HG03442 (cell line): ENCODE measurements around the gene TFPI.
"Not testable (repeated sequence)": the region's sequence is repeated elsewhere in the genome, so short reads cannot be mapped to it uniquely, and the experiment has no call there.

Source experiments
- ATAC-seq: cut with Tn5 transposase; IDR thresholded peaks from one replicate; pipeline ENCODE4 v1.9.1; 2021; ENCODE audit warnings: mild to moderate bottlenecking, moderate library complexity; ENCODE audit not compliant: unreplicated experiment

The TFPI gene

DNA sequence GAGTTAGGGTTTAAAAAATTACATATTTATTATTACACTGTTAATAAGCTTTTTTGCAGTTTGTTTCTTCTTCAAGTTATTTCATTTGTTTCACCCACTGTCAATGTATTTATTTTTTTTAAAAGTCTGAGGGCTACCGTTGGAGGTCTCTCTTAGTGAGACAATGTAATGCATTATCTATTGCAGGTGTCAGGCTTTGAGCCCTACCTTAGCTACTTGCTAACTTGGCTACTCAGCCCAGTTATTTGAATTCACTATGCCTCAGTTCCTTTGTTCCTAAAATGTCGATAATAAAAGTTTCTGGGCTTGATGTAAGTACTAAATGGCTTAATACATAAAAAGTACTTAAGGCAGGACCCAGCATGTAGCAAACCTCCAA is 458 bp upstream of the TFPI start:
- no peak for ATAC-seq

DNA sequence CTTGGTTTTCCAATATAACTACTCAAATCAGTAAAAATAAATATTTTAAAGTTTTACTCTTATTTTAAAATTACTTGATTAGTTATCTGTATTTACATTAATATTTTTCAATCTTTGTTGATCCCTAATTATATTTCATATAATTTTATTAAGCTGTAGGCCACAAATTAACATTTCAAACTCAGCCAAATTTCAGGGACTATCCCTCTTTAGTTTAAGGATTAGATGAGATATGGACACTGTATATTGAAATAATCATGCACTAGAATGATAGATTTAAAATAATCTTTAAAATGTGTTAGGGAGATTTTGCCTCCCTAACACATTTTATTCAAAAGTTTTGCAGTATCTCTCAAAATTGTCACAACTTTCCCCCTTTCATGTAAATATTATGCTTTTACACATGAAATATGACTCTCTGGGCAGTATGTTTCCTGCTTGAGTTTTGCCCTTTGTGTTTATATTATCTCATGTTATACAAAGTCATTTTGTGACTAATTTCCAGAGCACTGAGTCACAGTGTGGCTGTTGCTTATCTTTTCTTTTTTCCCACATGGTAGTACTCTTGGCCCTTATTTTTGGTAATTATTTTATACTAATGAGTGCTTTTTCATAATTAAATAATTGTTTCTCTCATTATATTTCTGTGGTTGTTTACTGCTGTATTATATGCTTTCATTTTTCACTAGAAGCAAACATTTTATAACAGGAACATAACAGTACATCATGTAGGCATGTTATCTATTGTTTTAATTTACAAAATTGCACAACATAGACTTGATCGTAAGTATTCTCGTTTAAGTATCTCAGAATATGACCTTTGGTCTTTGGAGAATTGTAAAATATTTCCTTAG is 1.2 kb downstream of the TFPI start:
- peak; percentile 75 for ATAC-seq

DNA sequence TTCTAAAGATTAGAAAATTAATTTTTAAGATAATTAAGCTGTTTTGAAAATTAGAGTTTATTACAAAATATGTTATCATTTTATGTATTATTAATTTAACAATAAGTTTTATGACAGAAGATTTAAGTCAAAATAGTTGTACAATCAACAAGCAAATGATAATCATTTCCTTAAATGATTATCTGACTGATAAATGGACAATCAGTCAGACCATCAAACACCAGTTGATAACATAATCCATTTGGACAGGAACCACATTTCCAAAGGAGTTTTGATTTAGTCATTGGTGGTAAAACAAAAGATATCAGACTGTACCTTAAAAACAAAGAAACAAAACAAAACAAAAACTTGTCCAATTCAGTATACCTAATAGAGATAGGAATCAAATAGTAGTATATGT is 1.9 kb downstream of the TFPI start:
- ATAC-seq: no peak

DNA sequence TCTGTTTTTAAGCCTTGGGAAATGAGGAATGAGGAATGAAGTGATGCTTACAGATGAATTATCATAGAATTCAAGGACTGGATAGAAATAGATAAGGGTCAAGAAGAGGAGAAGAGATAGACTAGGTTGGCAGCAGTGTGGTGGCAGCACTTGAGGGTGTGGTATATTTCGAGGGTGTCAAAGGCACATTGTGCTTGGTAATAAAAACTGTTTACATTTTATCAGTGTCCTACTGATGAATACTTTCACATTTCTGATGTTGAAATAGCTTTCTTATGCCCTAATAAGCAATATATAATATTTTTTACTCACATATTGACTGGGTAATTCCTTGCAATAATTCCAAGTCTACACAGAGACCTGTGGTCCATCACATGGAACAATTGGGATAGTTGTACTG is 3.4 kb downstream of the TFPI start:
- ATAC-seq: no peak

DNA sequence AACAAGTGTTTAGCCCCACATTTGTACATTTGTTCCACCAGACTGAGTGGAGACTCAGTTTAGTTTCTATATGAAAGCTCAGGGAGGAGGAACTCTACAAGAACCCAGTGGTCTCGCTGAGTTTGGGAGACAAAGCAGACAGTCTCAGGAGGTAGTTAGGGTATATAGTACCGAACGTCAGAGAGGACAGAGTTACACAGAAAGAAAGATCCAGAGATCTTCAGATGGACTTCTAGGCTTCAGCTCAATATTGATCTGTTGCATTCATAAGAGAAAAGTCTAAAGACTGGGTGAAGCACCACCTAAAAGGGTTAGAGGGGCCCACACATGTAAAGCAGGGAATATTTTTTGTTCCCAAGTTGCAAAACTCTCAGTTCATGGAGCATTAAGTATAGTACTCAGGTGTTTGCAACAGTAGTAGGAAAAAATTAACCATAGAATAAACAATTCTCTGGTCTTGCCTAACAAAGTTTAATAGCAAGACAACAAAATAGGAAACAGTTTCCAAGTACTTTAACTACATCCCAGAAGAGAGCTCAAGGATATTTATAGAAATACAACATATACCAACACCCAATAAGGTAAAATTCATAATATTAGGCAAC is 4.2 kb downstream of the TFPI start:
- no peak for ATAC-seq

DNA sequence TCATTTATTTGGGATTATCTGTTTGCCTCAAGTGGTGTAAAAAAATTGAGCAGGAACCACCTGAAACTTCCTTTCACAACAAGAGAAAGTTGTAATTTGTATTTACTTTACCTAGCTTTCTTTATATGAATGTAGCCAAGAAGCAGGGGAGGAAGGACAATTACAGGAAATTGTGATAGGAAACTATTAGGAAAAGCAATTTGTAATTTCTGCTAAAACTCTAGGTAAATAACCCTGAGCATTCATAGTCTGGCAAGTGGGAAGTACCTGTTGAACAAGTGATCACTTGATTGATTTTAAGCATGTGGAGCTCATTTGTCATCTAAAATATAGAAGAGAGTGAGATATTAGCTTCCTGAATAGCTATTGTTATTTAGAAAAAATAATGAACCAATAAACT is 5.0 kb downstream of the TFPI start:
- no peak for ATAC-seq

DNA sequence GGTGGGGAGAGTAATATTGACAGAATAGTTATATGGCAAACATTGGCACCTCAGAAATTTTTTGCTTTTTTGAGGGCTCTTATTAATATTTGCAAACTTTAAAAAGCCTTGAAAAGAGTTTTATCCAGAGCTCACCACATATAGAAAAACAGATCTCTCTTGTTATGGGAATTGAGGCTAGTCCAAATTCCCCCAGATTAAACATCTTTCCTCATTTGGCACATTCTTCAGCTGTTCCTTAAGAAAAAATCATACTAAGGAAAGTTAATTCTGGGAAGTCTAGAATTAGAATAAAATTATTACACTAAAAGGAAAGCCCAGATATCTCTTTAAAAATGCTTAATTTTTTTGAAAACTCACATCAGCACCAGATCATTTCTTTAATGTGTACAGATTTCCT is 5.6 kb downstream of the TFPI start:
- ATAC-seq: no peak

DNA sequence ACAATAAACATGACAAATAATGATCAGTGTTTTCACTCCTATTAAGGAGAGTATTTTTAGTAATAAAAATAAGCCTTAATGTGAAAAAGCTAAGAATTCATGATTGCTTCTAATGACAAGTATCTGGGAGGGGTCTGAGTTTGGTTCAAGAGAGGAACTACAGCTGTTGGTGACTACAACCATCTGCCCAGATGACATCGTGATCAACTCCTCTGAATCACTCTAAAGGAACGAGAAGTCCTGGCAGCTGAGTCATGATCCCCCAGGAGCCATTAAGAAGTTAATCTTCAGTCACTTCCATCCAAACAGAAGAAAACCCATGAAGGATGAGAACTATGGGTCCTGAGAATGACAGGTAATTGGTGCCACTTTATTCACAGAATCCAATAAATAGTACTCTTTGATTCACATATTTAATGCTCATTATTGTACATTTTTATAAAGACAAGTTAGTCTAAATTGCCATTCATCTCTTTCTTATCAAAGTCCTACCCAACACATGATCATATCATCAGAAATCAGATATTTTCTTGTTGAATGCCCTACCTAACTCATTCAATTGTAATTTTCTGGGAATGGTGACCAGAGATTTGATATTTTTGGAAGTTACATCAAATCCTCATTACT is 6.8 kb downstream of the TFPI start:
- ATAC-seq: no peak

DNA sequence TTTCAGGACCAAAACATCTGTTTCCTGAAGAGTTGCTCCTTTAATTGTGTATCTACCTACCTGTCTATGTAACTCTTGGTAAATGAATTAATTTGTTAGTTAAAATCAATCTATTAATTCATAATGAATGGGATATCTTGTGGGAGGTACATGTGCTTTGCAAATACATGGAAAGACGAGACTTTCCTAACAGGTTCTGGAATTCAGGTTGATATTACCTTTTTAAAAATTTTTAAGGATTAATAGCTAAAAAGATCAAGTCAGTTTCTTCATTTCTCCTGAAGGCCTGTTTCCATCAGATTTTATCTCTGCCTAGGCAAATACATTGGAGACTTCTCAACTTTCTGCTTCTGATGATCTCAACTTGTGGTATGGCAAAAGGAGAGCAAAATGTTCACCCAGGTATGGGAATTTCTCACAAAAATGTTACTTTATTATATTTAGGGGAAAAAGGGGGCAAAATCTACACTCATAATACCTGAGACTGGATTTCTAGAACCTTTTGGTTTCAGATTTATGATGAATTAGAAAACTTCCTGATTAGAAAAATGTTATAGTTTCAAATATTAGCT is 7.4 kb downstream of the TFPI start:
- no peak for ATAC-seq

DNA sequence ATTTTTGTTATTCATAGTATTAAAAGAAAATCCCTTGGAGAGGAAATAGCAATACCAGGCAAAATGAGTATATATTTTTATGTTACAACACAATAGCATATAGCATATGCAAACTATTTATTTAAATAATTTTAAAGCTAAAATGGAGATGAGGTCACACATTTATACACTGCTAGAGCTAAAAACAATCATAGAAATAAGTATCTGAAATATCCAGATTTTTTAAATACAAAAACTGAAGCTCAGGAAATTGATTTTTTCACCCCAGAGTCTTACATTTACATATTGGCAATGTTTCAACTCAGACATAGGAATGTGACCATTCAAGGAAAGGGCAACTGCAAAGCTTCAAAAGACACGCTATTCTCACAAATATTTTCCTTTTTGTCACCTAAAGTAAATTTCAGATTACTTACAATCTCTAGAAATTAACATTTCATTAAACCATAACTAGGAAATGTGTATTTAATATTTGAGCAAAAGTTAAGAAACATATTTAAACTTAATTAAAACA is 8.9 kb downstream of the TFPI start:
- ATAC-seq: no peak

DNA sequence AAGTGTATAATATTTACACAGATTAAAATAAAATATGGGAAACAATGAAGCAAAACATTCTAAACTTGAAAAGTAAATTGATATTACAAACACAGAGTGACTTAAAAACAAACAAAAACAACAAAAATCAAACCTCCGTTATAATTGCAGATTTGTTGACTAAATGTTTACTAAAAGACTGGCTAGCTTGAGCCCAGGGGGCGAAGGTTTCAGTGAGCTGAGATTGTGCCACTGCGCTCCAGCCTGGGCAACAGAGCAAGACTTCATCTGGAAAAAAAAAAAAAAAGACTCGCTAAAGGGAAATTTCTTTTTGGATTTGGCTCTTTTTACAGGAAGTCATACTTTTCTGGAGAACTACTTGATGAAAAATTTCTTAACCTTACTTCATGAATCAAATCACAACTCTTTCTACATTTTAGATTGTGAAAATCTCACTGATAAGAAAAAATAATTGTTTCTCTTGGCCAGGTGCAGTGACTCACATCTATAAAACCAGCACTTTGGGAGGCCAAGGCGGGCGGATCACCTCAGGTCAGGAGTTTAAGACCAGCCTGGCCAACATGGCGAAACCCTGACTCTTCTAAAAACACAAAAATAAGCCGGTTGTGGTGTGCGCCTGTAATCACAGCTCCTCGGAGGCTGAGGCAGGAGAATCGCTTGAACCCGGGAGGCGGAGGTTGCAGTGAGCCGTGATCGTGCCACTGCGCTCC is 9.7 kb downstream of the TFPI start:
- ATAC-seq: no peak

DNA sequence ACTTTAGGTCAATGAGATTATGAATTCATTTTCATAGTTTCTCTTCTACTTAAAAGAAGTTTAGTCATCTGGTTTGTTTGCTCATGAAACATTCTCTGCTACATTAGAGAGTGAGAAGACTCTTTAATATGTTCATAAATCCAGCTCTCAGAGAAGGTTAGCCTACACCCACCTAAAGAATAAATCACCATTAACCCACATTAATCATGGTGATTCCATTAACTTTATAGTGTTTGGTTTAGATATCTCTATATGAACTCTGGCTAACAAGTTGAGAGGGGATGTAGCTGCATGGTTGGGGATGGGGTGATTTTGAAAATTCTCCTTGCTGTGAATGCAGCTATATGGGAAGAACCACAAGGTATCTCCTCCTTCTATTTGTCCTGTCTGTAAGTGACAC is 10.7 kb downstream of the TFPI start:
- no peak for ATAC-seq

DNA sequence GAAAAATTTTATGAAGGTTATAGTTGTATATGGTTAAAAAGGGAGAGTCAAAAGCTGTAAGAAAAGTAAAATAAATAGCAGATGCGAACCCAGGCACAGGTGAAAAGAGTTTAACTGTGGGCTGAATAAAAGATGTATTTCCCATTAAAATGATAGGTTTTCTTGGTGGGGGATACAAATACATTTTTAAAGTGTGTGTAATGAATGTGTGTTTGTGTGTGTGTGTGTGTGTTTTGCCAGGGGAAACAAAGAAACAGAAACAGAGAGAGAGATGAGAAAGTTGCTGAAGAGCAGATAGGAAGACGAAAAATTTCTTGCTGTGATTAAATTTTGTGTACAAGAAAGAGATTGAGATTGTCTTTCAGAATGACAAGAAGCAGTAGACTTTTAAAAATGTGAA is 12.1 kb downstream of the TFPI start:
- ATAC-seq: no peak

DNA sequence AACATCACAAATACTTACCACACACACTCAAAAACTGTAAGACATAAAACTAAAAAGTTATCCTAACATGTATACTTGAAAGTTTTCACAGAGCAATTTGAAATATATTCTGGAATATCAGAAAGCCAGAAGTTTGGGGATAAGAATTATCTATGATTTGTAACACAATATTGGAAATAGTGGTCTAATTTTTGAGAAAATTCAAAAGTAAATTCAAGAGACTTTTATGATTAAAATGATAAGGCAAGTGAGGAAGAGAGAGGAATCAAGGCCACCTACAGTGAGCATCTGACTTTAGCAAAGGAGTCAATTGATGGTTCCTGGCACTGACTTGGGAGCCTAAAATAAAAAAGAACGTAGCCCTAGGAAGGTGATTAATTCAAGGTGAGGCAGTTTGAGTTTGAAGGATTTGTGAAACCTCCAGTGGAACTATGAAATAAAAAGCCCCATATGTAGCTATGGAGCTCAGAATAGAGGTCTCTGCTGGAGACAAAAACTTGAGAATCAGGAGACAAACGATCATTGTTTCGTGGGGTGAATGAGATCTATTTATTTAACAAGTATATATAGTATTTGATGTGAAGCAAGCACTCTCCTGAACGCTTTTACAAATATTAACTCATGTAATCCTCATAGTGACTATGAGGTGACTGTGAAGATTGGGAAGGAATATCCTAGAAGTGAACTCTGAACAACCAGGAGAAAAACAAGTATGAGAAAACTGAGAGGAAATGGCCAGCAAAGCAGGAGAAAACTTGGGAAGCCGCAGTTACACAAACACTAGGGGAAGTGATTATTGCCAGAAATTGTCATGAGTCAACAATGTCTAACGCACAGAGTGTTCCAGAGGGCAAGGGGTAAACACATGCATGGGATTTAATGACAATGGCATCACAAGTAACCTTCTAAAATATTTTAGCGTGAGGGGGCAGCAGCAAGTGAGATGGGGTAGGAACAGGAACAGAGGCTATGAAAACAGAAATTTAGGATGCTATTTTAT is 12.8 kb downstream of the TFPI start:
- no peak for ATAC-seq

DNA sequence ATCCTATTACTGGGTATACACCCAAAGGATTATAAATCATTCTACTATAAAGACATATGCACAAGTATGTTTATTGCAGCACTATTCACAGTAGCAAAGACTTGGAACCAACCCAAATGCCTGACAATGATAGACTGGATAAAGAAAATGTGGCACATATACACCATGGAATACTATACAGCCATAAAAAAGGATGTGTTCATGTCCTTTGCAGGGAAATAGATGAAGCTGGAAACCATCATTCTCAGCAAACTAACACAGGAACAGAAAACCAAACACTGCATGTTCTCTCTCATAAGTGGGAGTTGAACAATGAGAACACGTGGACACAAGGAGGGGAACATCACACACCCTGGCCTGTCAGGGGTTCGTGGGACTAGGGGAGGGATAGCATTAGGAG is 16.0 kb downstream of the TFPI start:
- not testable (repeated sequence) for ATAC-seq

DNA sequence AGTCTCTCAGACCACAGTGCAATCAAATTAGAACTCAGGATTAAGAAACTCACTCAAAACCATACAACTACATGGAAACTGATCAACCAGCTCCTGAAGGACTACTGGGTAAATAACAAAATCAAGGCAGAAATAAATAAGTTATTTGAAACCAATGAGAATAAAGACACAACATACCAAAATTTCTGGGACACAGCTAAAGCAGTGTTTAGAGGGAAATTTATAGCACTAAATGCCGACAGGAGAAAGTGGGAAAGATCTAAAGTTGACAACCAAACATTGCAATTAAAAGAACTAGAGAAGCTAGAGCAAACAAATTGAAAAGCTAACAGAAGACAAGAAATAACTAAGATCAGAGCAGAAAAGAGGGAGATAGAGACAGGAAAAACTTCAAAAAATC is 18.9 kb downstream of the TFPI start:
- not testable (repeated sequence) for ATAC-seq

DNA sequence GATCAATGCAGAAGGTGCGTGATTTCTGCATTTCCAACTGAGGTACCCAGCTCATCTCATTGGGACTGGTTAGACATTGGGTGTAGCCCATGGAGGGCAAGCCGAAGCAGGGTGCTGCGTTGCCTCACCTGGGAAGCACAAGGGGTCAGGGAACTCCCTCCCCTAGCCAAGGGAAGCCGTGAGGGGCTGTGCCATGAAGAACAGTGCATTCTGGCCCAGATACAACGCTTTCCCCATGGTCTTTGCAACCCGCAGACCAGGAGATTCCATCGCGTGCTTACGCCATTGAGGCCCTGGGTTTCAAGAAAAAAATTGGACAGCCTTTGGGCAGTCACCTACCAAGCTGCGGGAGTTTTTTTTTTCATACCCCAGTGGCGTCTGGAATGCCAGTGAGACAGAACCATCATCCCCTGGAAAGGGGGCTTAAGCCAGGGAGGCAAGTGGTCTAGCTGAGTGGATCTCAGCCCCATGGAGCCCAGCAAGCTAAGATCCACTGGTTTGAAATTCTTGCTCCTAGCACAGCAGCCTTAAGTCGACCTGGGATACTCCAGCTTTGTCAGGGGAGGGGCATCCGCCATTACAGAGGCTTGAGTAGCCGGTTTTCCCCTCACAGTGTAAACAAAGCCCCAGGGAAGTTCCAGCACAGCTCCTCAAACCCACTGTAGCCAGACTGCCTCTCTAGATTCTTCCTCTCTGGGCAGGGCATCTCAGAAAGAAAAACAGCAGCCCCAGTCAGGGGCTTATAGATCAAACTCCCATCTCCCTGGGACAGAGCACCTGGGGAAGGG is 21.7 kb downstream of the TFPI start:
- no peak for ATAC-seq

DNA sequence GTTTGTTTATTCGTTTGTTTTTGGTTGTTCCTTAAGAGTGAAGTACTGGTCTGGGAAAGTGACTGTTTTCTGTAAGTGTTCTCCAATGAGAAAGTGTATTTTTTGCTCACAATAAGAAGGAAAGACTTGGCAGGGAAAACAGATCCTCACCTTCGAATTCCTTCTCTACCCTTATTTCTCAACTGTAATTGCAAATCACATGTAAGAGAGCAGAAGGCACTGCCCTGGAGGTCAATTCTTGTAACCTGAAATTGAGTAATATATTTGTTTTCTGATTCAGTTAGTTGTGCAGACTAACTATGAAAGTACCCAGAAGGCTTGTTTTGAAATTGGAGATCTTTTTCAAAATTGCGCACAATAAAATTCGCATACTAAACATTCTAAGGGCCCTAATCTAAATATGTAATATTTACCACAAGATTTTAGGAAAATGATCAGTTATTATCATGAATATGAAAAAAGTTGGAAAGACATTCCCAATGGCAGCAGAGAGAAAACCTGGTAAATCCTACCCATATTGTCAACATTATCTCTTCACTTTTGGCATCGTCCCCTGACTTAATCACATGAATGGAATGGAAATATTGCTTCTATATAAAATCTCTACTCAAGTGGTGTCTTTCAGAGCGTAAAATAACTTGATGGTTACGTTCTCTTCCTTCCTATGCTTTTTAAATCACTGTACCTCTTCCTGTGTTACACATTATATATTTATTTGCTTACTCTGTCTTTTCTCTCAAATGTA is 24.1 kb downstream of the TFPI start:
- no peak for ATAC-seq
